A549 (cell line): ENCODE results near the gene PTBP1. TPM values are rescaled to one million over a fixed set of nuclear protein-coding genes. Genes with fewer than 3 reads are reported as not detected.

Source experiments
- ATAC-seq, 2 experiments: fragments of 200-7000 bp in 1 of 2; fragments of >200 bp in 1 of 2; cut with Nextera tagmentation in 1 of 2; cut with Tn5 transposase in 1 of 2; 3 replicates each; pipeline versions ENCODE4 v1.8.0 to v1.9.1; 2018 to 2020; ENCODE audit warnings: mild to moderate bottlenecking in 1 of 2, moderate library complexity in 1 of 2
- CTCF ChIA-PET: fragments of 300-600 bp; sonication (Branson Sonifier 250); formaldehyde crosslinking; extraction: SDS; loops from one replicate; lab custom pipeline; 2021; ENCODE audit warnings: antibody characterized with exemption, inconsistent platforms; lab: Yijun Ruan, JAX
- POLR2A ChIA-PET: fragments of 350-600 bp; formaldehyde crosslinking; extraction: SDS; loops from one replicate; lab custom pipeline; 2021; ENCODE audit warnings: antibody characterized with exemption, inconsistent platforms; lab: Yijun Ruan, JAX
- DNase-seq, 2 experiments: peaks; one replicate each; pipeline versions ENCODE4 v3.0.0 to v3.0.0-alpha.2; 2011 to 2016; ENCODE audit warnings: low read depth in 1 of 2, low spot score in 1 of 2
- FAIRE-seq: peaks from 2 replicates; lab custom pipeline; 2011; peaks lifted over from hg19 to GRCh38; lab: Jason Lieb, UNC
- H3K27ac ChIP-seq, 2 experiments: fragments of >200 bp; sonication (Bioruptor Twin); formaldehyde crosslinking; 3 replicates each; pipeline ENCODE4 v1.5.1; 2016 to 2017
- H3K4me1 ChIP-seq: fragments of >200 bp; sonication (Bioruptor Twin); formaldehyde crosslinking; 3 replicates; pipeline ENCODE4 v1.6.1; 2016
- H3K4me2 ChIP-seq: fragments of >200 bp; sonication (Bioruptor Twin); formaldehyde crosslinking; 3 replicates; pipeline ENCODE4 v1.6.1; 2016
- H3K4me3 ChIP-seq: fragments of >200 bp; sonication (Bioruptor Twin); formaldehyde crosslinking; 3 replicates; pipeline ENCODE4 v1.5.1; 2016
- H3K9me3 ChIP-seq: fragments of >200 bp; sonication (Bioruptor Twin); formaldehyde crosslinking; 3 replicates; pipeline ENCODE4 v1.6.1; 2016
- BHLHE40 ChIP-seq: IDR thresholded peaks from 2 replicates; pipeline ENCODE4 v1.6.1; 2012; ENCODE audit warnings: low read depth, low read length, inconsistent platforms
- CBX2 ChIP-seq: fragments of 200-600 bp; sonication (generic); IDR thresholded peaks from 2 replicates; pipeline ENCODE4 v1.6.1; 2016; ENCODE audit warnings: low read depth, mild to moderate bottlenecking, borderline replicate concordance
- CBX8 ChIP-seq: fragments of 200-600 bp; sonication (generic); IDR thresholded peaks from 2 replicates; pipeline ENCODE4 v1.6.1; 2016
- E2F6 ChIP-seq: IDR thresholded peaks from 2 replicates; pipeline ENCODE4 v1.6.1; 2012; ENCODE audit warnings: low read depth, borderline replicate concordance
- EHF ChIP-seq: fragments of 250-450 bp; sonication (Bioruptor Pico); IDR thresholded peaks from 2 replicates; pipeline ENCODE4 v1.5.0; 2020; ENCODE audit warnings: mild to moderate bottlenecking
- EP300 ChIP-seq, 2 experiments: fragments of >200 bp; sonication (Bioruptor Twin); formaldehyde crosslinking; IDR thresholded peaks; 2 replicates in 1 of 2; 3 replicates in 1 of 2; pipeline ENCODE4 v1.6.1; 2016 to 2017
- FOSB ChIP-seq: fragments of 250-450 bp; sonication (Bioruptor Pico); IDR thresholded peaks from 2 replicates; pipeline ENCODE4 v1.5.0; 2020; ENCODE audit warnings: mild to moderate bottlenecking, moderate library complexity
- FOSL2 ChIP-seq, 2 experiments: fragments of 450-650 bp in 1 of 2; fragments of >200 bp in 1 of 2; sonication (Bioruptor Twin) in 1 of 2; formaldehyde crosslinking; IDR thresholded peaks; 2 replicates each; pipeline versions ENCODE4 v1.5.0 to v1.6.1; 2016 to 2020; ENCODE audit warnings: mild to moderate bottlenecking in 1 of 2, moderate library complexity in 1 of 2
- GATA3 ChIP-seq: IDR thresholded peaks from 2 replicates; pipeline ENCODE4 v1.6.1; 2012; ENCODE audit warnings: borderline replicate concordance
- HDAC2 ChIP-seq: fragments of 200-600 bp; sonication (generic); IDR thresholded peaks from 2 replicates; pipeline ENCODE4 v1.6.1; 2016
- HES2 ChIP-seq: fragments of >200 bp; sonication (Bioruptor Twin); formaldehyde crosslinking; IDR thresholded peaks from 2 replicates; pipeline ENCODE4 v1.6.1; 2016
- HEYL ChIP-seq: fragments of 250-450 bp; sonication (Bioruptor Pico); IDR thresholded peaks from 2 replicates; pipeline ENCODE4 v1.8.0; 2021; ENCODE audit warnings: mild to moderate bottlenecking, moderate library complexity
- HMGXB4 ChIP-seq: fragments of 250-450 bp; sonication (Bioruptor Pico); IDR thresholded peaks from 2 replicates; pipeline ENCODE4 v1.5.0; 2021; ENCODE audit warnings: mild to moderate bottlenecking, moderate library complexity, borderline replicate concordance
- HOXA7 ChIP-seq: fragments of 250-450 bp; sonication (Bioruptor Pico); IDR thresholded peaks from 2 replicates; pipeline ENCODE4 v1.5.0; 2020; ENCODE audit warnings: mild to moderate bottlenecking, moderate library complexity
- JUN ChIP-seq, 2 experiments: fragments of >200 bp; sonication (Bioruptor Twin); formaldehyde crosslinking; IDR thresholded peaks; 2 replicates in 1 of 2; 3 replicates in 1 of 2; pipeline ENCODE4 v1.6.1; 2016 to 2017
- KDM1A ChIP-seq: fragments of 200-600 bp; sonication (generic); IDR thresholded peaks from 2 replicates; pipeline ENCODE4 v1.6.1; 2016; ENCODE audit warnings: low read depth, mild to moderate bottlenecking
- MAFK ChIP-seq: fragments of 450-650 bp; IDR thresholded peaks from 2 replicates; pipeline ENCODE4 v1.6.1; 2014; ENCODE audit not compliant: partially characterized antibody
- MYC ChIP-seq: IDR thresholded peaks from 2 replicates; pipeline ENCODE4 v1.6.1; 2012; ENCODE audit warnings: mild to moderate bottlenecking, inconsistent platforms, low read length, improper control_type of control experiment, borderline replicate concordance
- NR3C1 ChIP-seq: fragments of >200 bp; sonication (Bioruptor Twin); formaldehyde crosslinking; IDR thresholded peaks from 3 replicates; pipeline ENCODE4 v1.6.1; 2017
- PBX3 ChIP-seq: IDR thresholded peaks from 2 replicates; pipeline ENCODE4 v1.6.1; 2012
- PHF8 ChIP-seq: fragments of 200-600 bp; sonication (generic); IDR thresholded peaks from 2 replicates; pipeline ENCODE4 v1.6.1; 2016; ENCODE audit warnings: low read depth, mild to moderate bottlenecking, antibody characterized with exemption, moderate library complexity, borderline replicate concordance
- POLR2A ChIP-seq: IDR thresholded peaks from 2 replicates; pipeline ENCODE4 v1.6.1; 2012; ENCODE audit warnings: mild to moderate bottlenecking, low read length
- POLR2AphosphoS2 ChIP-seq: conservative IDR thresholded peaks from 2 replicates; pipeline ENCODE4 v1.6.1; 2012; ENCODE audit warnings: low read length, improper control_type of control experiment, inconsistent platforms
- RAD21 ChIP-seq, 2 experiments: fragments of >200 bp in 1 of 2; sonication (Bioruptor Twin) in 1 of 2; formaldehyde crosslinking in 1 of 2; IDR thresholded peaks in 1 of 2; conservative IDR thresholded peaks in 1 of 2; 2 replicates in 1 of 2; 3 replicates in 1 of 2; pipeline ENCODE4 v1.6.1; 2012 to 2018; ENCODE audit warnings: inconsistent platforms in 1 of 2
- SMC3 ChIP-seq: fragments of >200 bp; sonication (Bioruptor Twin); formaldehyde crosslinking; IDR thresholded peaks from 3 replicates; pipeline ENCODE4 v1.6.1; 2018; ENCODE audit warnings: inconsistent platforms
- USF2 ChIP-seq: fragments of 450-650 bp; IDR thresholded peaks from 2 replicates; pipeline ENCODE4 v1.6.1; 2014; ENCODE audit warnings: antibody characterized with exemption
- ZNF302 ChIP-seq: fragments of 250-450 bp; sonication (Bioruptor Pico); IDR thresholded peaks from 2 replicates; pipeline ENCODE4 v1.9.0; 2021; ENCODE audit warnings: inconsistent platforms, mild to moderate bottlenecking, moderate library complexity
- ZSCAN20 ChIP-seq: fragments of 250-450 bp; sonication (Bioruptor Pico); IDR thresholded peaks from 2 replicates; pipeline ENCODE4 v1.8.0; 2022; ENCODE audit warnings: mild to moderate bottlenecking, moderate library complexity
- WGBS: methylation state at CpG from one replicate; pipeline ENCODE4 v1.1.6; 2017; ENCODE audit errors: missing lambda C conversion rate; 5-methylcytosine and 5-hydroxymethylcytosine counted together
- polyA plus RNA-seq, 4 experiments: library from polyadenylated mRNA; depleted of rRNA in 3 of 4; stranded (reverse); fragments of >200 nt; fragmentation: RNase III in 1 of 4; extraction: RNeasy Plus Mini Kit Qiagen cat#74134 plus additional on column Dnase treatment in 1 of 4; gene quantifications; 2 replicates in 3 of 4; 3 replicates in 1 of 4; pipeline ENCODE4 v1.2.3, GENCODE V29; 2011 to 2017

The PTBP1 gene
- polyA plus RNA-seq, 2 of the 4 experiments (the other 2 are of a cell fraction) = 144 to 264 TPM

GRCh38 chr19:824885-825284 is 27.6 kb downstream of the PTBP1 start:
- CTCF ChIA-PET = no interaction called here
- TF ChIP-seq RAD21 (conservative IDR thresholded peaks at IDR 0.05 in 1 of 2, IDR thresholded peaks at IDR 0.05 in 1 of 2) = no peak
- no peak for TF ChIP-seq E2F6
- TF ChIP-seq POLR2AphosphoS2 = no peak
- no peak for TF ChIP-seq EP300 (IDR thresholded peaks at IDR 0.05)
- TF ChIP-seq FOSL2 (IDR thresholded peaks at IDR 0.05) = no peak
- no peak for TF ChIP-seq FOSL2 (CRISPR knock-in tag; IDR thresholded peaks at IDR 0.05)
- no peak for TF ChIP-seq HES2
- TF ChIP-seq HOXA7 (CRISPR knock-in tag) = no peak
- no peak for TF ChIP-seq PBX3
- TF ChIP-seq POLR2A = no peak
- TF ChIP-seq GATA3 = no peak
- TF ChIP-seq HEYL (CRISPR knock-in tag) = no peak
- TF ChIP-seq ZSCAN20 (CRISPR knock-in tag) = no peak
- TF ChIP-seq ZNF302 (CRISPR knock-in tag) = no peak
- TF ChIP-seq CBX2 = no peak
- TF ChIP-seq EHF (CRISPR knock-in tag) = no peak
- no peak for TF ChIP-seq NR3C1
- TF ChIP-seq SMC3 = no peak
- TF ChIP-seq KDM1A = no peak
- TF ChIP-seq PHF8 = no peak
- TF ChIP-seq FOSB (CRISPR knock-in tag) = no peak
- TF ChIP-seq, all 56 proteins: peak for 0
- no peak for DNase-seq
- no peak overlapping the region for H3K27ac ChIP-seq
- no peak for FAIRE-seq
- H3K4me2 ChIP-seq = no peak overlapping the region
- H3K9me3 ChIP-seq = no peaks in the 10 kb centered on the region
- H3K4me3 ChIP-seq = no peak overlapping the region
- ATAC-seq = no peak
- peaks cover 7% of the 10 kb centered on the region; the same call in 2 of the 3 replicates for H3K4me1 ChIP-seq
- POLR2A ChIA-PET = no interaction called here
- 91% methylated on average over 13 of the region's 15 CpGs for WGBS

- WGBS = 73% methylated on average over 12 of the region's 19 CpGs
- peaks cover 7% of the 10 kb centered on the region; the same call in 2 of the 3 replicates for H3K4me1 ChIP-seq
- POLR2A ChIA-PET = interaction anchor here (0.7 kb wide), 1 partner anchor 25 kb away, joined by 5 read pairs; no protein-coding TSS in a partner anchor
Measured at GRCh38 chr19:825897-826644, 28.8 kb downstream of the PTBP1 start.

More at GRCh38 chr19:825897-826644, 28.8 kb downstream of the PTBP1 start:
- CTCF ChIA-PET = interaction anchor here (1.5 to 1.6 kb wide), 2 partner anchors 25 to 57 kb away, joined by 3 to 10 read pairs; no protein-coding TSS in a partner anchor
- DNase-seq (no peak), ATAC-seq (no peak), FAIRE-seq (no peak)
- H3K4me3 ChIP-seq = no peak overlapping the region
- no peak overlapping the region for H3K4me2 ChIP-seq
- no peaks in the 10 kb centered on the region for H3K9me3 ChIP-seq
- TF ChIP-seq HMGXB4 (no peak), ZSCAN20 (CRISPR knock-in tag) (no peak), MAFK (no peak), HDAC2 (no peak), MYC (no peak), FOSL2 (IDR thresholded peaks at IDR 0.05) (no peak), FOSL2 (CRISPR knock-in tag; IDR thresholded peaks at IDR 0.05) (no peak), CBX8 (no peak), GATA3 (no peak), JUN (IDR thresholded peaks at IDR 0.05) (no peak), BHLHE40 (no peak), USF2 (no peak)
- H3K27ac ChIP-seq = no peak overlapping the region
